Fibroblast of lung (primary cell): Measurements from ENCODE around the gene STARD3. TPM values are rescaled to one million over a fixed set of nuclear protein-coding genes. Genes with fewer than 3 reads are reported as not detected.

Experiments
- DNase-seq, 2 donors: peaks; one replicate each; pipeline versions ENCODE4 v3.0.0 to v3.0.0-alpha.2; 2010; ENCODE audit warnings: low read depth in 2 of 2
- H2AFZ ChIP-seq: 2 replicates; pipeline ENCODE4 v1.5.1; 2012; ENCODE audit warnings: low read length, control low read depth, inconsistent platforms
- H3K27ac ChIP-seq: 2 replicates; pipeline ENCODE4 v1.5.1; 2011; ENCODE audit warnings: low read length, control low read depth; ENCODE audit not compliant: insufficient read depth
- H3K27me3 ChIP-seq: 2 replicates; pipeline ENCODE4 v1.5.1; 2011; ENCODE audit warnings: mild to moderate bottlenecking, low read length; ENCODE audit not compliant: control insufficient read depth, insufficient read depth
- H3K36me3 ChIP-seq: 2 replicates; pipeline ENCODE4 v1.5.1; 2011; ENCODE audit warnings: low read length; ENCODE audit not compliant: control insufficient read depth, insufficient read depth
- H3K4me1 ChIP-seq: 2 replicates; pipeline ENCODE4 v1.5.1; 2011; ENCODE audit warnings: low read length; ENCODE audit not compliant: control insufficient read depth, insufficient read depth; ENCODE audit errors: extremely low read depth
- H3K4me2 ChIP-seq: 2 replicates; pipeline ENCODE4 v1.5.1; 2011; ENCODE audit warnings: low read length, control low read depth; ENCODE audit not compliant: insufficient read depth; ENCODE audit errors: extremely low read depth
- H3K4me3 ChIP-seq, 4 experiments: fragments of 200-600 bp in 1 of 4; sonication (generic) in 1 of 4; replicated peaks in 1 of 4; 2 replicates each; pipeline ENCODE4 v1.5.1; 2011 to 2016; ENCODE audit warnings: low read length in 4 of 4, low read depth in 3 of 4, mild to moderate bottlenecking in 3 of 4, control low read depth in 2 of 4, inconsistent platforms in 1 of 4, mixed read lengths in 1 of 4; ENCODE audit not compliant: insufficient read depth in 1 of 4; ENCODE audit errors: control extremely low read depth in 1 of 4
- H3K79me2 ChIP-seq: 2 replicates; pipeline ENCODE4 v1.5.1; 2012; ENCODE audit warnings: mild to moderate bottlenecking, low read length, inconsistent platforms; ENCODE audit not compliant: control insufficient read depth, insufficient read depth
- H3K9ac ChIP-seq: 2 replicates; pipeline ENCODE4 v1.5.1; 2011; ENCODE audit warnings: mild to moderate bottlenecking, low read length, control low read depth; ENCODE audit not compliant: insufficient read depth
- H3K9me3 ChIP-seq: 2 replicates; pipeline ENCODE4 v1.5.1; 2012; ENCODE audit warnings: low read depth, low read length; ENCODE audit not compliant: control insufficient read depth, insufficient read depth
- H4K20me1 ChIP-seq: 2 replicates; pipeline ENCODE4 v1.5.1; 2011; ENCODE audit warnings: low read length; ENCODE audit not compliant: control insufficient read depth, insufficient read depth; ENCODE audit errors: extremely low read depth
- EZH2 ChIP-seq: IDR thresholded peaks from 2 replicates; pipeline ENCODE4 v1.5.1; 2012; ENCODE audit warnings: low read length, control low read depth, mild to moderate bottlenecking; ENCODE audit errors: missing control alignments
- polyA plus RNA-seq, 2 donors: library from polyadenylated mRNA; depleted of rRNA in 1 of 2; stranded (reverse) in 1 of 2; unstranded in 1 of 2; fragments of >200 nt; gene quantifications; 2 replicates each; pipeline ENCODE4 v1.2.1, GENCODE V29; 2011 to 2012; ENCODE audit warnings: missing spikeins in 1 of 2
- total RNA-seq: library from RNA; depleted of rRNA; stranded (reverse); fragments of >200 nt; gene quantifications from 2 replicates; pipeline ENCODE4 v1.2.1, GENCODE V29; 2014
- TF ChIP-seq, protein P1 (sequence below), 2 donors: IDR thresholded peaks in 1 of 2; conservative IDR thresholded peaks in 1 of 2; 1 replicate in 1 of 2; 2 replicates in 1 of 2; pipeline ENCODE4 v1.5.1; 2011 to 2012; ENCODE audit warnings: low read length in 2 of 2, control low read depth in 1 of 2, inconsistent platforms in 1 of 2, low read depth in 1 of 2, mild to moderate bottlenecking in 1 of 2

The STARD3 gene
- total and polyA plus RNA-seq, 2 donors (not counting 1 experiment from before 2014, with no cell fraction given) = 30.4 to 31.7 TPM

DNA sequence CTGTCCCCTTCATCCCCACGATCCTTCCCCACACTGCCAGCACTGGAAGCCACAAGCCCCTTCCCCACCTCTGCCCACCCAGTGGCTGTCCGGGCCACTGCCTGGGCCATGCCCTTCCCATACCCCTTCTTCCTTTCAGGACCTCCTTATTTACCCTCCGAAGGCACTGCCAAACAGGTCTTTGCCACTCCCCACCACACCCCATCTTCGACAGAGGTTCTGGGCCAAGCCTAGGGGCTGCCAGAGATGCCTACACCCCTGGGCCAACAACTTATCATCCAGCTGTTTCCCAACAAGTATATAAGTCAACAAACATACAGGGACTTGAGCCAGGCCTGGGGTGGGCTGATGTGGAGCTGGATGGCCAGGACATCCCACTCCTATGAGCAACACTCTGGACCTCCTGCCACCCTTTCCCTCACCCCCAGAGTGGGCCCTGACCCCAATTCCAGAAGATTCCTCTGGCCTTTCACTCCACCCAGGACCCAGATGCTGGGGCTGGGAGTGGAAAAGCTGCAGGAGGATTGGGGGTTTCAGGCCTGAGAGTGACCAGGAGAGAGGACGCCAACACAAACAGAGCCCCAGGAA lies 11.7 kb upstream of the STARD3 start:
- no peaks in the 10 kb centered on the region for H4K20me1 ChIP-seq
- DNase-seq = no peak
- no peaks in the 10 kb centered on the region for H3K36me3 ChIP-seq
- no peak overlapping the region for H3K9ac ChIP-seq
- TF ChIP-seq EZH2 = no peak
- TF ChIP-seq, protein P1, sequence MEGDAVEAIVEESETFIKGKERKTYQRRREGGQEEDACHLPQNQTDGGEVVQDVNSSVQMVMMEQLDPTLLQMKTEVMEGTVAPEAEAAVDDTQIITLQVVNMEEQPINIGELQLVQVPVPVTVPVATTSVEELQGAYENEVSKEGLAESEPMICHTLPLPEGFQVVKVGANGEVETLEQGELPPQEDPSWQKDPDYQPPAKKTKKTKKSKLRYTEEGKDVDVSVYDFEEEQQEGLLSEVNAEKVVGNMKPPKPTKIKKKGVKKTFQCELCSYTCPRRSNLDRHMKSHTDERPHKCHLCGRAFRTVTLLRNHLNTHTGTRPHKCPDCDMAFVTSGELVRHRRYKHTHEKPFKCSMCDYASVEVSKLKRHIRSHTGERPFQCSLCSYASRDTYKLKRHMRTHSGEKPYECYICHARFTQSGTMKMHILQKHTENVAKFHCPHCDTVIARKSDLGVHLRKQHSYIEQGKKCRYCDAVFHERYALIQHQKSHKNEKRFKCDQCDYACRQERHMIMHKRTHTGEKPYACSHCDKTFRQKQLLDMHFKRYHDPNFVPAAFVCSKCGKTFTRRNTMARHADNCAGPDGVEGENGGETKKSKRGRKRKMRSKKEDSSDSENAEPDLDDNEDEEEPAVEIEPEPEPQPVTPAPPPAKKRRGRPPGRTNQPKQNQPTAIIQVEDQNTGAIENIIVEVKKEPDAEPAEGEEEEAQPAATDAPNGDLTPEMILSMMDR (conservative IDR thresholded peaks at IDR 0.05 in 1 of 2, IDR thresholded peaks at IDR 0.05 in 1 of 2; ENCODE audit: low read depth in 1 of 2, low read length in 2 of 2) = no peak
- no peak overlapping the region for H3K27ac ChIP-seq
- no peaks in the 10 kb centered on the region for H3K9me3 ChIP-seq
- H3K27me3 ChIP-seq = peaks cover 52% of the 10 kb centered on the region
- H3K4me2 ChIP-seq = no peak overlapping the region
- H3K4me3 ChIP-seq = no peak overlapping the region
- no peak overlapping the region for H2AFZ ChIP-seq
- no peaks in the 10 kb centered on the region for H3K4me1 ChIP-seq
- H3K79me2 ChIP-seq = no peaks in the 10 kb centered on the region

DNA sequence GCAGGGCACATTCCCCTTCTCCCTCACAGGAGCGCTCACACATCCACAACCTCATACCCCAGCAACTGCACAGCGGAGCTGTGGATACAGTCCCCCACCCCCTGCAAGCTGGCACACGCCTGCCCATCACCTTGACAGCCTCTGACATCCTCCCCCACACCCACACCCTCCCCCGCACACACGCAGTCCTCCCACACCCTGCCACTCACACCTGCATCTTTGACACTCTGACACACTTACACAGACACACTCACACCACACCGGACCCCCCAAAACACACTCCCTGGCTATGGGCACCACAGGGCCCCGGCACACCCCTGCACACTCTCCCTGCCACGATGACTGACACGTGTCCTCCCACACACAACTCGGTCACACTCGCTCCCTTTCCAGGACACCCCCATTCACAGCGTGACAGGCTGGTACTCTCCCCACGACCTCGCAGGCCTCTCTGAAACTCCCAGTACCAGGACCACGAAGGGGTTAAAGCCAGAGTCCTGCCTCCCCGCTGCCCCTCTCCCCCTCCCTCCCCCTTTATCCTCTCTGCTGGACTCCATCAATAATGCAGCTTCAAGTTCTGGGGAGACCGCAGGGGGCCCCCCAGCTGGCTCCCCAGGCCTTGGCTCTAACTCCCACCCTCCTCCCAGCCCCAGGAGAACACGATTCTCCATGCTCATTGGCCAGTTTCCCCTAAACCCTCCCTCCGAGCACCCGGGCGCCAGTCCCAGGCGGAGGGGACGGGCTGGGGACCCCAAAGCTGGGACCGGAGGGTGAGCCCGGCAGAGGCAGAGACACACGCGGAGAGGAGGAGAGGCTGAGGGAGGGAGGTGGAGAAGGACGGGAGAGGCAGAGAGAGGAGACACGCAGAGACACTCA lies 10.5 kb upstream of the STARD3 start, which contains the start of gene PPP1R1B:
TSS of gene PPP1R1B (plus strand) at position 782 of the 876 bp plus-strand sequence. CDS start 441 bp downstream, outside the sequence.
- TF ChIP-seq, protein P1 (conservative IDR thresholded peaks at IDR 0.05 in 1 of 2, IDR thresholded peaks at IDR 0.05 in 1 of 2; ENCODE audit: low read depth in 1 of 2, low read length in 2 of 2) = no peak
- no peak for TF ChIP-seq EZH2
- H3K9me3 ChIP-seq = no peaks in the 10 kb centered on the region
- no peak for DNase-seq

DNA sequence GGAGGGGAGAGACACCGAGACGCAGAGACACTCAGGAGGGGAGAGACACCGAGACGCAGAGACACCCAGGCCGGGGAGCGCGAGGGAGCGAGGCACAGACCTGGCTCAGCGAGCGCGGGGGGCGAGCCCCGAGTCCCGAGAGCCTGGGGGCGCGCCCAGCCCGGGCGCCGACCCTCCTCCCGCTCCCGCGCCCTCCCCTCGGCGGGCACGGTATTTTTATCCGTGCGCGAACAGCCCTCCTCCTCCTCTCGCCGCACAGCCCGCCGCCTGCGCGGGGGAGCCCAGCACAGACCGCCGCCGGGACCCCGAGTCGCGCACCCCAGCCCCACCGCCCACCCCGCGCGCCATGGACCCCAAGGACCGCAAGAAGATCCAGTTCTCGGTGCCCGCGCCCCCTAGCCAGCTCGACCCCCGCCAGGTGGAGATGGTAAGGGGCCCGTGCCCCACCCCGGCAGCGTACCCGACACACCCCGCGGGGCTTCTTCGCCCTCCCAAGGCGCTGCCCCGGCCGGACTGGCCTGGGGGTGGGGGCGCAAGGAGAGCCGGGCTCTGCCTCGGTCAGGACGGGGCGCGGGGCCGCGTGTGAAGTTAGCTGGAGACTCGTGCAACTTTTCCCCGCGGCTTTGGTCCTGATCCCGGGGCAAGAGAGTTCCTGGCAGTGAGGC lies 9.8 kb upstream of the STARD3 start:
- Histone ChIP-seq H2AFZ (no peak overlapping the region), H3K27ac (no peak overlapping the region), H4K20me1 (no peaks in the 10 kb centered on the region), H3K27me3 (peaks cover 56% of the 10 kb centered on the region), H3K36me3 (no peaks in the 10 kb centered on the region), H3K4me2 (peak overlapping the region; percentile 13), H3K4me3 (peak overlapping the region in 2 of 4 experiments; percentile 16 to 38), H3K79me2 (no peaks in the 10 kb centered on the region), H3K4me1 (no peaks in the 10 kb centered on the region), H3K9ac (no peak overlapping the region), H3K9me3 (no peaks in the 10 kb centered on the region)
- DNase-seq = no peak
- TF ChIP-seq, protein P1 (conservative IDR thresholded peaks at IDR 0.05 in 1 of 2, IDR thresholded peaks at IDR 0.05 in 1 of 2; ENCODE audit: low read depth in 1 of 2, low read length in 2 of 2) = no peak
- TF ChIP-seq EZH2 = peak; percentile 99

More for the DNA sequence above, 10.5 kb upstream of the STARD3 start, which contains the start of gene PPP1R1B:
- H3K36me3 ChIP-seq = no peaks in the 10 kb centered on the region
- no peak within 1 kb of the TSS for H2AFZ ChIP-seq
- peak within 1 kb of the TSS in 2 of 4 experiments; percentile 16 to 38 for H3K4me3 ChIP-seq
- H3K4me1 ChIP-seq = no peaks in the 10 kb centered on the region
- no peaks in the 10 kb centered on the region for H3K79me2 ChIP-seq
- H3K27ac ChIP-seq = no peak within 1 kb of the TSS
- peak within 1 kb of the TSS; percentile 13 for H3K4me2 ChIP-seq
- no peak within 1 kb of the TSS for H3K9ac ChIP-seq
- H3K27me3 ChIP-seq = peaks cover 51% of the 10 kb centered on the region
- no peaks in the 10 kb centered on the region for H4K20me1 ChIP-seq
